Epidermal melanocyte (primary cell): ENCODE measurements around the gene MBD5.

Source experiments
- DNase-seq: peaks from one replicate; pipeline ENCODE4 v3.0.0; 2011; ENCODE audit warnings: low spot score; ENCODE audit not compliant: insufficient read length

MBD5 gene

DNA sequence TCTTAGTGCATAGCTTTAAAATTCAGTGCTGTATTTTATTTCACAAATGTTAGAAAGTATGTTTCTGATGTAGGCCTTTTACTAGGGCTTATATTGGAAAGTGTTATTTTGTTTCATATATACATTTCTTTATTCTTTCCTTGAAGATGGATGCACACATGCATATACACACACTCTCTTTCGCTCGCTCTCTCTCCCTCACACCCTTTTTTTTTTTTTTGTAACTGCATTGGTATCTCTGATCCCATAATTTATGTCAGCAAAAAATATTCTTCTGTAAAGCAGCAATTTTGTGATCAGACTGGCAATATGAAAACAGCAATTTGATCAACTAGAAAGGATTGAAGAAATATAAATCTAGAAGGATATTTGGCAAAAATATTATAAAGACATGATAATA lies 2.0 kb downstream of the MBD5 start:
- DNase-seq, result no peak

DNA sequence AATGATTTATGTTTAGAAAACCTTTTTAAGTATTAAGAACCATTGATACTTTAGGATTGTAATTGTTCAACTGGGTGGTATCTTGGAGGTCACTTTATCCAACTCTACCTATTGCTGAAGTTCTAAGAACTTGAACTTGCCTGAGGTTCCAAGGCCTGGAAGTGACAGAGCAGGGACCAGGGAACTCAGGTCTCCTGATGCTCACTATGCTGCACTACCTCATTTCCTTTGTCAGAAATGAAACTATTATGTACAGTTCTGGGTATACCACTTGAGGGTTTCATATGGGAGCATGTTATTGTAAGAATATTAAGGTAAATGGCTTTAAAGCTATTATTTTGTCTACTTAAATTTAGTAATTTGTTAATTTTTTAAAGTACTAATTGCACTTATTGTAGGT lies 3.0 kb downstream of the MBD5 start:
- DNase-seq, result no peak

- no peak for DNase-seq
Measured at GRCh38 chr2:148026573-148026972, 5.7 kb downstream of the MBD5 start.

DNA sequence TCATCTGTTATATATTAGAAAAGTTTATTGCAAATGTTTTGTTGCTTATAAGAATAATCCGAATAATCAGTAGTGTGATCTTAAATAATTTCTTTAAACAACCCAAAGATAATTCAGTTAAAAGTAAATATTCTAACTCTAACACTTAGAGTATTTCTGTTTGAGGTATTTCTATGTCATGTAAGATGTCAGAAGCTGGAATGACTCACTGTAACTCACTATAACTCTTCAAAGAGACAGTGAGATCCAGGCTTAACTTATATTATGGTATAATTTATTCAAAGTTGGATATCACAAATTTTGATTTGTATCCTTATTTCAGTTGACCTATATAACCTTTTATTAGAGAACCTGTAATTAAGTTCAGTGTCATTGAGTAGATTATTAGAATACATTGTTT lies 6.9 kb downstream of the MBD5 start:
- no peak for DNase-seq

- DNase-seq, result no peak
Measured at GRCh38 chr2:148028781-148029180, 7.9 kb downstream of the MBD5 start.

- DNase-seq, result no peak
Measured at GRCh38 chr2:148031152-148031551, 10.3 kb downstream of the MBD5 start.

DNA sequence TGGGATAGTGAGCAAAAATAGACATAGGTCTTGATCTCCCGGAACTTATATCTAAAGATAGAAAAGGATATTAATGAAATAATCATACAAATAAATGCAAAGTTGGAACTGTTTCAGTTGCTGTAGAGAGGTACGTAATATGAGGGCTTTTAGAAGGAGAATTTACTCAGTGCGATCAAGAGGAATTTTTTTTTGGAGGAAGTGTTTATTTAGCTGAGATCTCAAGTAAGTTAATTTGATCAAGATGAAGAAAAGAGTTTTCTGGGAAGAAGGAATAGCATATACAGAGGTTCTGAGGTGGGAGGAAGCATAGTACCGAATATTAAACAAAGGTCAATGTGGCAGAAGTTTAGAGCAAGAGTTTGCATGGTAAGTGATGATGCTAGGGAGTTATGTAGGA lies 11.3 kb downstream of the MBD5 start:
- no peak for DNase-seq

GRCh38 chr2:148039783-148040182 lies 18.9 kb downstream of the MBD5 start:
- no peak for DNase-seq

DNA sequence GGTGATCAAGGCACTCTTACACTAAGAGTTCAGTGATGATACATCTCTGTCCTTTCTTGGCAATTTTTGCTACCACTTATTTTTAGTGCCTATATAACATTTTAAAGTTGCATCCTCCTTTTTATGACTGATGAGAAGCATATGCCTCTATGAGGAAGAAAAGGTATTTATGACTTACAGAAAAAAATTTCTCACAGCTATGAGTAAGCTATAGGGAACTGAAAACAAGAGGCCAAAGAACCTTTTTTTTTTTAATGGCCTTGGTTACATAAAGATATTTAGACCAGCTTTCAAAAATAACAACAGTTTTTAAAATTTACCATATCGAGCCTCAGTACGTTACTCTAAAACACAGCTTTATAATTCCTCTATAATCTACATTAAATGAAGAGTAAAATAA lies 21.3 kb downstream of the MBD5 start:
- DNase-seq, result no peak

DNA sequence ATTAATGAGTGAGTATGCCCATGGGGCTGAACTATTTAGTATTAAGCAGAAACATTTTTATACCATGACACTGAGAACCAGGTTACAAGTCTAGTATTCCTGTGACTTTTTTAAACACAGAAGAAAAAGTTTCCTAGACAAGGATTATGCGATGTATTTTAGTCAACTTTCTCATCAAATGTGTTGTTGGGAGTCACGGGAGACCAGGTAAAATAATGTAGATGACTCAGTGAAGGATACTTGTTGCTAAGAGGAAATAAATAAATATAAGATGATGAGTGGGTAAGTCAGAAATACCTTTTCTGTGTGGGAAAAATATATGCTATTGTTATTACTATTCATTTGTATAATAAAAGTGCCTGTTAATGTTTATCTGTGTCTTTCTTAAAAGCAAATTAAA lies 23.4 kb downstream of the MBD5 start:
- DNase-seq, result no peak

- DNase-seq, result no peak
Measured at GRCh38 chr2:148046802-148047201, 25.9 kb downstream of the MBD5 start.

- DNase-seq, result no peak
Measured at GRCh38 chr2:148048475-148049221, 27.8 kb downstream of the MBD5 start.

DNA sequence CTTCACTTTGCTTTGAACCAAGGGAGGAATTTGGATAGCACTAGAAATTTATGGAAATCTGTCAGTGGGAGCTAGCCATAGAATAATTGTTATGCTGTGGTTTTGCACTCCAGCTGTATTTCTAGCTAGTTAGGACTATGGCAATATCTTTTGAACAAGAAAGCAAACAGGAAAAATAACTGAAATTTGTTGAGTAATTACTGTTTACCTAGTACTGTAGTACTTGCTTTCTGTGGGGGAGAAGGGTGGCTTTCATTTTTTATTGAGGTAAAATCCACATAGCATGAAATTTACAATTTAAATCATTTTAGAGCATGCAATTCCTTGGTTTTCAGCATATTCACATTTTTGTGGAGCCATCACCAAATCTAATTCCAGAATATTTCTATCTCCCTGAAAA lies 28.4 kb downstream of the MBD5 start:
- no peak for DNase-seq

GRCh38 chr2:148052687-148053086 lies 31.8 kb downstream of the MBD5 start:
- no peak for DNase-seq

- no peak for DNase-seq
Measured at GRCh38 chr2:148058641-148059040, 37.8 kb downstream of the MBD5 start.

DNA sequence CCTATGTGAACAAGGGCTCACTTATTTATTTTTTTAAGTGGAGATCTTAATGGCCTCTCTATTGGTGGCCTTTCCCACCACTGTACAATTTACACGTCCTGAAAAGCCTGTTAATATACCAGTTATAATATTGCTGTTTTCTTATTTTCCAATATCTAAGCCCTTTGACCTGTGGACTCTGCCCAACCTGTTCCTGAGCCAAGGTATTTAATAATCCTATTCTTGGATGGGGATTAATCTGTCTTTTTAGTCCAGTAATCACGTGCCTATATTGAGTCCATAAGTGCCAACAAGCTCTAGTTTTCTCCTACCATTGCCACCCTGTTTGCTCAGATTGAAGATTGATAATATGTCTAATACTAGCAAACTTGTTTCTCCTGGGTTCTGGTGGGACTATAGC lies 42.7 kb downstream of the MBD5 start:
- DNase-seq, result no peak

- no peak for DNase-seq
Measured at GRCh38 chr2:148065936-148066335, 45.0 kb downstream of the MBD5 start.

DNA sequence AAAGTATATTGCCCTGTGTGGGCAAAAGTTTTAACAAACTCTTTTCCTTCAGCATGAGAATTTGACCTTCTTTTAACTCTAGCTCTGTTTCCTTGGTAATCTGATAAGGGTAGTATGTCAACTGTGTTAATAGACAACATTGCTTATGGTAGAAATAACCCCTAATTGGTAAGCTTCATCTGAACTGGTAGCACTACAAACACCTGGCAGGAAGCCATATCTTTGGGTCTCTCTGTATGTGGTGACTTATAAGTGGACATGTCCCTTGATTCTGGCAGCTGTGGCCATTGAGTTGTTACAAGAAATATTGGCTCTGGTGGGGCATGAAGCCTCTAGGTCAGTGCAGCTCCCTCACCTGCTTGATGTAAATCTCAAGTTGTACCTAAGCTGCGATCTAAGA lies 46.9 kb downstream of the MBD5 start:
- DNase-seq, result no peak

DNA sequence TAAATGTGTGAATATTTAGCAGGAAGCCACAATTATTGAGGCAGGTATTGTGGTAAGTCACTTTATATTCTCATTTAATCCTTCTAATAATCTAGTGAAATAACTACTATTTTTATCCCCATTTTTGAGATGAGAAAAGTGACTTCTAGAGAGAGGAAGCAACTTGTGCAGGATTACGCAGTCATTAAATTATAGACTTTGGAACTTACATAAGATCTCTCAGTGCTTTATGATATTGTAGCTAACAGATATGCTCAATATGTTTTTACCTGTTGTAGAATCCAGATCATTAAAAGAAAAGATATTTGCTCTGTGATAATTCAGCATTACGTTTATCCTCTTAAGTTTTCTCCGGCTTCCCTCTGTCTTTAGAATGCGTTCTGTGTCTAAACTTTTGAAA lies 50.5 kb downstream of the MBD5 start:
- no peak for DNase-seq

GRCh38 chr2:148096012-148096411 lies 75.1 kb downstream of the MBD5 start:
- no peak for DNase-seq

GRCh38 chr2:148102641-148103040 lies 81.8 kb downstream of the MBD5 start:
- no peak for DNase-seq

- no peak for DNase-seq
Measured at GRCh38 chr2:148103946-148104345, 83.1 kb downstream of the MBD5 start.

DNA sequence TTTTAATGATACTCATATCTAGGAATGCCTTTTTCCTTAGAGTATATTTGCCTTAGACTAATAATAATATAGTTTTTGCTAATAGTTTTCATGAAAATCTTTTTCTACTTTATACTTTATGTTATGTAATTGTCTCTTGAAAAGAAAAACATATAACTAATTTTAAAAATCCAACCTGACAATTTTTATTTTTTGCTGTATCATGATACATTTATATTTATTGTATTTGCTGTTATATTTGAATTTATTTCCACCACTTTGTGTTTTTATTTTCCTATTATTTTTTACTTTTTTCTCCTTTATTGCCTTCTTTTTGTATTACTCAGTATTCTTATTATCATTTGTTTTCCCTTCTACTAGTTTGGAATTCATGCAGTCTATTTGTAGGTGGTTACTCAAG lies 85.4 kb downstream of the MBD5 start:
- DNase-seq, result no peak

GRCh38 chr2:148108385-148108784 lies 87.5 kb downstream of the MBD5 start:
- DNase-seq, result no peak
